ENCODE data around the gene DHX35.

The DHX35 gene

DNA sequence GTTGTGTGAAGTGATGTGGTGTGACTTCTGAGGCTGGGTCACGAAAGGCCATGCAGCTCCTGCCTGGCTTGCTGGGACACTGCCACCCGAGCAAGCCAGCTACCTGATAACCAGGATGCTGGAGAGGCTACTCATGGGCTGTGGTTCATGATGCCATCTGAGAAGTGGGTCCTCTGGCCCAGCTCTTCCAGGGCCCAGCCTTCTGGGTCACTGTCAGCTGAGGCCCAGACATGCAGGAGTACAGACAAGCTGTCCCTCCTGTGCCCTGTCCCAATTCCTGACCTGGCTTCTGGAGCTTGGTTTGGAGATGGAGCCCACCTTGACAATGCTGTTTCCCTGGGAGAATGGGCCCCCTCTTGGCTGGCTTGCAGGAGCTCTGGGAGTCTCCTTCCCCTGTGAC, 87.0 kb downstream of the DHX35 start:
- Histone ChIP-seq H3K4me3 (ENCODE audit: low read depth in 1 of 2, low read length in 2 of 2) (no peak overlapping the region), H4K20me1 (ENCODE audit: insufficient read depth, low read length) (no peaks in the 10 kb centered on the region), H3K9me3 (ENCODE audit: insufficient read depth, low read length, severe bottlenecking) (no peaks in the 10 kb centered on the region), H3K79me2 (ENCODE audit: insufficient read depth, low read length) (no peaks in the 10 kb centered on the region), H3K4me2 (ENCODE audit: insufficient read depth, low read length) (peak overlapping the region; percentile 76), H3K27me3 (ENCODE audit: insufficient read depth, low read length, poor library complexity) (no peaks in the 10 kb centered on the region), H3K4me1 (ENCODE audit: insufficient read depth, low read length) (peaks cover 19% of the 10 kb centered on the region), H2AFZ (ENCODE audit: low read depth, low read length) (peak overlapping the region; percentile 93), H3K9ac (ENCODE audit: low read depth, low read length) (no peak overlapping the region; the same call in 1 of the 2 replicates), H3K27ac (ENCODE audit: low read length) (no peak overlapping the region), H3K36me3 (ENCODE audit: insufficient read depth, low read length) (no peaks in the 10 kb centered on the region)
- peak; percentile 20 for DNase-seq
- no peak for ATAC-seq (ENCODE audit: insufficient read depth, low read depth)
- no peak for TF ChIP-seq EZH2 (IDR thresholded peaks at IDR 0.05; ENCODE audit: borderline replicate concordance, low read depth, low read length, severe bottlenecking)
- TF ChIP-seq, protein P1, sequence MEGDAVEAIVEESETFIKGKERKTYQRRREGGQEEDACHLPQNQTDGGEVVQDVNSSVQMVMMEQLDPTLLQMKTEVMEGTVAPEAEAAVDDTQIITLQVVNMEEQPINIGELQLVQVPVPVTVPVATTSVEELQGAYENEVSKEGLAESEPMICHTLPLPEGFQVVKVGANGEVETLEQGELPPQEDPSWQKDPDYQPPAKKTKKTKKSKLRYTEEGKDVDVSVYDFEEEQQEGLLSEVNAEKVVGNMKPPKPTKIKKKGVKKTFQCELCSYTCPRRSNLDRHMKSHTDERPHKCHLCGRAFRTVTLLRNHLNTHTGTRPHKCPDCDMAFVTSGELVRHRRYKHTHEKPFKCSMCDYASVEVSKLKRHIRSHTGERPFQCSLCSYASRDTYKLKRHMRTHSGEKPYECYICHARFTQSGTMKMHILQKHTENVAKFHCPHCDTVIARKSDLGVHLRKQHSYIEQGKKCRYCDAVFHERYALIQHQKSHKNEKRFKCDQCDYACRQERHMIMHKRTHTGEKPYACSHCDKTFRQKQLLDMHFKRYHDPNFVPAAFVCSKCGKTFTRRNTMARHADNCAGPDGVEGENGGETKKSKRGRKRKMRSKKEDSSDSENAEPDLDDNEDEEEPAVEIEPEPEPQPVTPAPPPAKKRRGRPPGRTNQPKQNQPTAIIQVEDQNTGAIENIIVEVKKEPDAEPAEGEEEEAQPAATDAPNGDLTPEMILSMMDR (IDR thresholded peaks at IDR 0.05; ENCODE audit: borderline replicate concordance, extremely low read depth, low read length, poor library complexity, severe bottlenecking), result peak; percentile 0

DNA sequence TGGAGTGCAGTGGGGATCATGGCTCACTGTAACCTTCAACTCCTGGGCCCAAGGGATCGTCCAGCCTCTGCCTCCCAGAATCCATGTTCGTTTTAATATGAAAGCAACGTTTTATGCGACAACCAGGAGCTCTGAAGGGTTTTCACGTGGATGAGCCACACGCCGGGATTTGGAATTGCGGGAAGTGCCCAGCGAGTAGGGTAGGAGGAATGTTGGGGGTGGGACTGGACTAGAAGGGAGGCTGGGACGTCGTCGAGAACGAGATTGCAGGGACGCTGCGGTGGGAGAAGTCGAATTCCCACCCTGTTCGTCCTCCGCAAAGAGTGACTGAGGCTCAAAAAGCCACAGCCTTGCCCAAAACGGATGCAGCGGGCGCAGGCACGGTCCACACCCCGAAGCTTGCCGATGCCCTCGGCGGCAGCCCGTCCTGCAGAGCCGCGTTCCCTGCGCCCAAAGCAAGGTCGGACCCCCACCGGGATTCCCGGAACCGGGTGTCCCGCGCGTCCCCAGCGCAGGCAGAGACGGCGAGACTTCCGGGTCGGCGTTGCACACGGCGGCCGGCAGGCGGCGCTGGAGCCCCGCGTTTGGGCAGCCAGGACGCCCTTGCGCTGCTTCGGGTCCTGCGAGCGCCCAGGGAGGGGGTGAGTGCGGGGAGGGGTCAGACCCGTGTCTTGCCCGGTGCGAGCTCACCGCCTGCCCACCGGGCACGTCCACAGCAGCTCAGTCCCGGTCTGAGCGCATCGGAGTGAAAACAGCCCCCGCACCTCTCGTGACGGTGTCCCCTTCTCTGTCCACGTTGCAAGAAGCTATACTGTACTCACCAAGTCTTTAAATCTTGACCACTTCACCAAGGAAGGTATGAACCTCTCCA, 87.8 kb downstream of the DHX35 start:
- no peaks in the 10 kb centered on the region for H3K36me3 ChIP-seq (ENCODE audit: insufficient read depth, low read length)
- peak overlapping the region; percentile 56 for H3K9ac ChIP-seq (ENCODE audit: low read depth, low read length)
- peak overlapping the region; percentile 71 for H3K27ac ChIP-seq (ENCODE audit: low read length)
- DNase-seq (peak; percentile 87), ATAC-seq (ENCODE audit: insufficient read depth, low read depth) (peak; percentile 90)
- peak overlapping the region; percentile 76 for H3K4me2 ChIP-seq (ENCODE audit: insufficient read depth, low read length)
- H3K4me1 ChIP-seq (ENCODE audit: insufficient read depth, low read length), result peaks cover 19% of the 10 kb centered on the region
- H3K27me3 ChIP-seq (ENCODE audit: insufficient read depth, low read length, poor library complexity), result no peaks in the 10 kb centered on the region
- no peak for TF ChIP-seq EZH2 (IDR thresholded peaks at IDR 0.05; ENCODE audit: borderline replicate concordance, low read depth, low read length, severe bottlenecking)
- TF ChIP-seq, protein P1 (IDR thresholded peaks at IDR 0.05; ENCODE audit: borderline replicate concordance, extremely low read depth, low read length, poor library complexity, severe bottlenecking), result peak; percentile 96
- H2AFZ ChIP-seq (ENCODE audit: low read depth, low read length), result peak overlapping the region; percentile 93
- H4K20me1 ChIP-seq (ENCODE audit: insufficient read depth, low read length), result no peaks in the 10 kb centered on the region
- H3K9me3 ChIP-seq (ENCODE audit: insufficient read depth, low read length, severe bottlenecking), result no peaks in the 10 kb centered on the region
- H3K79me2 ChIP-seq (ENCODE audit: insufficient read depth, low read length), result no peaks in the 10 kb centered on the region
- H3K4me3 ChIP-seq (ENCODE audit: low read depth in 1 of 2, low read length in 2 of 2), result peak overlapping the region in 1 of 2 experiments; percentile 57; a peak in 2 of 4 replicates

DNA sequence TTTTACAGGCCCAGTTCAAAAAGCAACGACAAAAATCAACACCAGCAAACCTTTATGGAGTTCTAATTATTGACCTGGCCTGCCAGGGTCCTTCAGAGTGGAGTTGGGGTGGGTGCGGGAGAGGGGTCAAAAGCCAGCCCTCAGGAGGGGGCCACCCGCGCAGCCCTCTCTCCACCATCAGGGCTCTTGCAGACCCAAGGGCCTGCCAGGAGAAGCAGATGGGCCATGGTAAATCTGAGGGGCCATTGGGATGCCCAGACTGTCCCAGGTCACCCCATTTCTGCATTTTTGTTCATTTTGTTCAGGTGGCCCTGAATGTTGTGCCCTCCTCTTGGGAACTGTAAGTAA, 88.4 kb downstream of the DHX35 start:
- H3K4me2 ChIP-seq (ENCODE audit: insufficient read depth, low read length), result peak overlapping the region; percentile 76
- TF ChIP-seq, protein P1 (IDR thresholded peaks at IDR 0.05; ENCODE audit: borderline replicate concordance, extremely low read depth, low read length, poor library complexity, severe bottlenecking), result no peak
- TF ChIP-seq EZH2 (IDR thresholded peaks at IDR 0.05; ENCODE audit: borderline replicate concordance, low read depth, low read length, severe bottlenecking), result no peak
- peak overlapping the region; percentile 71 for H3K27ac ChIP-seq (ENCODE audit: low read length)
- H3K27me3 ChIP-seq (ENCODE audit: insufficient read depth, low read length, poor library complexity), result no peaks in the 10 kb centered on the region
- H3K36me3 ChIP-seq (ENCODE audit: insufficient read depth, low read length), result no peaks in the 10 kb centered on the region
- H3K4me1 ChIP-seq (ENCODE audit: insufficient read depth, low read length), result peaks cover 19% of the 10 kb centered on the region
- H3K9me3 ChIP-seq (ENCODE audit: insufficient read depth, low read length, severe bottlenecking), result no peaks in the 10 kb centered on the region
- no peaks in the 10 kb centered on the region for H4K20me1 ChIP-seq (ENCODE audit: insufficient read depth, low read length)
- no peaks in the 10 kb centered on the region for H3K79me2 ChIP-seq (ENCODE audit: insufficient read depth, low read length)
- no peak for DNase-seq
- peak overlapping the region; percentile 56 for H3K9ac ChIP-seq (ENCODE audit: low read depth, low read length)
- H3K4me3 ChIP-seq (ENCODE audit: low read depth in 1 of 2, low read length in 2 of 2), result peak overlapping the region in 1 of 2 experiments; percentile 57; a peak in 2 of 4 replicates
- no peak for ATAC-seq (ENCODE audit: insufficient read depth, low read depth)
- peak overlapping the region; percentile 93 for H2AFZ ChIP-seq (ENCODE audit: low read depth, low read length)

All from DND-41 (cell line).